GM20000 (cell line): ENCODE data around the gene LEP.

Experiments
- DNase-seq: peaks from one replicate; pipeline ENCODE4 v3.0.0; 2012; ENCODE audit warnings: low spot score
- CTCF ChIP-seq: IDR thresholded peaks from 2 replicates; pipeline ENCODE4 v1.5.1; 2012; ENCODE audit warnings: mild to moderate bottlenecking, control low read depth; ENCODE audit errors: extremely low read depth, missing control alignments

The LEP gene

GRCh38 chr7:128214463-128214862 lies 26.6 kb upstream of the LEP start:
- no peak for DNase-seq
- no peak for TF ChIP-seq CTCF

- no peak for DNase-seq
Measured at GRCh38 chr7:128215281-128215680, 25.8 kb upstream of the LEP start.

GRCh38 chr7:128215739-128216138 lies 25.3 kb upstream of the LEP start:
- TF ChIP-seq CTCF, result no peak
- DNase-seq, result no peak

More at GRCh38 chr7:128215281-128215680, 25.8 kb upstream of the LEP start:
- no peak for TF ChIP-seq CTCF

- TF ChIP-seq CTCF, result no peak
- no peak for DNase-seq
Measured at GRCh38 chr7:128217030-128217805, 23.9 kb upstream of the LEP start.

- TF ChIP-seq CTCF, result no peak
- no peak for DNase-seq
Measured at GRCh38 chr7:128217967-128218652, 23.0 kb upstream of the LEP start.

- TF ChIP-seq CTCF, result no peak
- no peak for DNase-seq
Measured at GRCh38 chr7:128219636-128220035, 21.4 kb upstream of the LEP start.

GRCh38 chr7:128221929-128222403 lies 19.1 kb upstream of the LEP start:
- no peak for TF ChIP-seq CTCF
- no peak for DNase-seq
